IMR-90 (cell line): ENCODE results near the gene BLOC1S5. TPM values are rescaled to one million over a fixed set of nuclear protein-coding genes. Genes with fewer than 3 reads are reported as not detected.

ENCODE experiments used
- ATAC-seq: fragments of 200-7000 bp; cut with Tn5 transposase; 2 replicates; pipeline ENCODE4 v1.9.1; 2020; ENCODE audit warnings: low read depth, mild to moderate bottlenecking, moderate library complexity
- BruUV-seq: library from RNA; stranded (reverse); fragments of 400-500 nt; replicated peaks from 2 replicates; lab custom pipeline; 2021; lab: Mats Ljungman, UMichigan
- CTCF ChIA-PET: fragments of 300-600 bp; formaldehyde crosslinking; extraction: SDS; loops from one replicate; lab custom pipeline; 2021; ENCODE audit warnings: antibody characterized with exemption; lab: Yijun Ruan, JAX
- POLR2A ChIA-PET: fragments of 300-600 bp; sonication (Branson Sonifier 250); formaldehyde crosslinking; loops from one replicate; lab custom pipeline; 2022; ENCODE audit warnings: antibody characterized with exemption; ENCODE audit not compliant: unreplicated experiment; lab: Charles Lee
- DNase-seq: peaks from one replicate; pipeline ENCODE4 v3.0.0; 2013
- H2AFZ ChIP-seq: replicated peaks from 2 replicates; pipeline ENCODE3; 2013; ENCODE audit warnings: low read length, mild to moderate bottlenecking; ENCODE audit not compliant: poor library complexity
- H2AK5ac ChIP-seq: 2 replicates; pipeline ENCODE4 v1.6.1; 2013; ENCODE audit warnings: low read depth, low read length, inconsistent platforms
- H2AK9ac ChIP-seq: replicated peaks from 2 replicates; pipeline ENCODE3; 2013; ENCODE audit warnings: mild to moderate bottlenecking, low read depth, low read length, moderate library complexity; ENCODE audit not compliant: poor library complexity
- H2BK120ac ChIP-seq: 2 replicates; pipeline ENCODE4 v1.6.1; 2013; ENCODE audit warnings: low read depth, low read length, inconsistent platforms
- H2BK15ac ChIP-seq: 3 replicates; pipeline ENCODE4 v1.6.1; 2013; ENCODE audit warnings: low read depth, low read length, inconsistent platforms
- H2BK20ac ChIP-seq: 2 replicates; pipeline ENCODE4 v1.6.1; 2013; ENCODE audit warnings: low read depth, mild to moderate bottlenecking, inconsistent platforms, low read length, moderate library complexity
- H2BK5ac ChIP-seq: 2 replicates; pipeline ENCODE4 v1.6.1; 2013; ENCODE audit warnings: mild to moderate bottlenecking, low read depth, low read length, inconsistent platforms; ENCODE audit not compliant: poor library complexity, severe bottlenecking
- H3K14ac ChIP-seq: replicated peaks from 2 replicates; pipeline ENCODE4 v1.6.1; 2013; ENCODE audit warnings: low read depth, low read length, inconsistent platforms
- H3K18ac ChIP-seq: 2 replicates; pipeline ENCODE4 v1.6.1; 2013; ENCODE audit warnings: low read depth, low read length, control low read depth
- H3K23ac ChIP-seq: 2 replicates; pipeline ENCODE4 v1.6.1; 2013; ENCODE audit warnings: low read depth, low read length, inconsistent platforms
- H3K27ac ChIP-seq: 2 replicates; pipeline ENCODE4 v1.5.1; 2013; ENCODE audit warnings: mild to moderate bottlenecking, control low read depth, low read length; ENCODE audit not compliant: insufficient read depth
- H3K27me3 ChIP-seq: 2 replicates; pipeline ENCODE4 v1.6.1; 2013; ENCODE audit warnings: low read length; ENCODE audit not compliant: control insufficient read depth, insufficient read depth
- H3K36me3 ChIP-seq: 2 replicates; pipeline ENCODE4 v1.6.1; 2013; ENCODE audit warnings: low read length, mixed read lengths; ENCODE audit not compliant: control insufficient read depth, insufficient read depth
- H3K4ac ChIP-seq: 2 replicates; pipeline ENCODE4 v1.6.1; 2013; ENCODE audit warnings: low read depth, low read length, inconsistent platforms
- H3K4me1 ChIP-seq: 2 replicates; pipeline ENCODE4 v1.6.1; 2013; ENCODE audit warnings: low read length, mixed read lengths; ENCODE audit not compliant: control insufficient read depth, insufficient read depth
- H3K4me2 ChIP-seq: 2 replicates; pipeline ENCODE4 v1.6.1; 2013; ENCODE audit warnings: low read depth, mild to moderate bottlenecking, control low read depth, low read length, moderate library complexity
- H3K4me3 ChIP-seq: 2 replicates; pipeline ENCODE4 v1.5.1; 2013; ENCODE audit warnings: low read depth, mild to moderate bottlenecking, control low read depth, low read length, moderate library complexity; ENCODE audit not compliant: insufficient read depth
- H3K56ac ChIP-seq: 2 replicates; pipeline ENCODE4 v1.6.1; 2013; ENCODE audit warnings: low read length, inconsistent platforms; ENCODE audit not compliant: insufficient read depth; ENCODE audit errors: extremely low read depth
- H3K79me1 ChIP-seq, 2 experiments: 2 replicates each; pipeline ENCODE4 v1.6.1; 2013; ENCODE audit warnings: low read length in 2 of 2, inconsistent platforms in 1 of 2, low read depth in 1 of 2
- H3K9ac ChIP-seq: 2 replicates; pipeline ENCODE4 v1.6.1; 2013; ENCODE audit warnings: low read depth, low read length, control low read depth
- H3K9me1 ChIP-seq: 2 replicates; pipeline ENCODE4 v1.6.1; 2013; ENCODE audit warnings: low read length, inconsistent platforms; ENCODE audit not compliant: insufficient read depth
- H3K9me3 ChIP-seq: 2 replicates; pipeline ENCODE4 v1.6.1; 2013; ENCODE audit warnings: low read length; ENCODE audit not compliant: control insufficient read depth, insufficient read depth
- H4K20me1 ChIP-seq: 2 replicates; pipeline ENCODE4 v1.6.1; 2013; ENCODE audit warnings: low read length, inconsistent platforms; ENCODE audit not compliant: insufficient read depth
- H4K5ac ChIP-seq: 2 replicates; pipeline ENCODE4 v1.6.1; 2013; ENCODE audit warnings: mild to moderate bottlenecking, low read depth, low read length, control low read depth
- H4K8ac ChIP-seq, 2 experiments: 2 replicates each; pipeline ENCODE4 v1.6.1; 2013; ENCODE audit warnings: low read depth in 2 of 2, low read length in 2 of 2, control low read depth in 1 of 2, inconsistent platforms in 1 of 2
- H4K91ac ChIP-seq: 2 replicates; pipeline ENCODE4 v1.6.1; 2013; ENCODE audit warnings: low read depth, low read length, inconsistent platforms; ENCODE audit not compliant: insufficient read depth
- BHLHE40 ChIP-seq: fragments of 150-350 bp; IDR thresholded peaks from 2 replicates; pipeline ENCODE4 v1.6.1; 2016; ENCODE audit warnings: mild to moderate bottlenecking, low read depth, low read length
- MXI1 ChIP-seq: IDR thresholded peaks from 2 replicates; pipeline ENCODE4 v1.6.1; 2012; ENCODE audit warnings: low read depth, mild to moderate bottlenecking, low read length, moderate library complexity, borderline replicate concordance
- RAD21 ChIP-seq: IDR thresholded peaks from 2 replicates; pipeline ENCODE4 v1.6.1; 2012; ENCODE audit warnings: low read length, improper control_type of control experiment
- RCOR1 ChIP-seq: IDR thresholded peaks from 2 replicates; pipeline ENCODE4 v1.6.1; 2012; ENCODE audit warnings: mild to moderate bottlenecking, low read length, improper control_type of control experiment; ENCODE audit not compliant: insufficient replicate concordance
- SMC3 ChIP-seq: fragments of 150-350 bp; IDR thresholded peaks from 2 replicates; pipeline ENCODE4 v1.6.1; 2016; ENCODE audit warnings: low read depth, mild to moderate bottlenecking, antibody characterized with exemption, low read length, moderate library complexity
- USF2 ChIP-seq: fragments of 150-350 bp; IDR thresholded peaks from 2 replicates; pipeline ENCODE4 v1.6.1; 2017; ENCODE audit warnings: mild to moderate bottlenecking, antibody characterized with exemption, low read length, low read depth
- WGBS, 2 experiments: methylation state at CpG; one replicate each; pipeline versions ENCODE4 v1.1.5 to v1.1.7; 2013; ENCODE audit warnings: missing lambda C conversion rate in 2 of 2; ENCODE audit not compliant: insufficient read length in 1 of 2; ENCODE audit errors: extremely low coverage in 2 of 2; 5-methylcytosine and 5-hydroxymethylcytosine counted together
- dilution Hi-C: fragments of 300-500 bp; cut with HindIII; formaldehyde crosslinking; loops from one replicate; pipeline ENCODE4 v1.14.3; 2018; ENCODE audit warnings: low sequenced_read_pairs; ENCODE audit not compliant: unreplicated experiment
- in situ Hi-C: fragments of 300-500 bp; cut with MboI; formaldehyde crosslinking; loops from 3 replicates; pipeline ENCODE4 v1.14.3; 2019; ENCODE audit warnings: low sequenced_read_pairs, inconsistent platforms, mixed read lengths
- intact Hi-C: fragments of 100-400 bp; cut with micrococcal nuclease; formaldehyde crosslinking; loops from 2 replicates; pipeline ENCODE4 v1.10.0; 2022
- polyA plus RNA-seq, 3 experiments: library from polyadenylated mRNA; depleted of rRNA; stranded (reverse); fragments of >200 nt; gene quantifications; 2 replicates each; pipeline ENCODE4 v1.2.3, GENCODE V29; 2012; ENCODE audit warnings: low replicate concordance in 1 of 3
- total RNA-seq: library from RNA; depleted of rRNA; stranded (reverse); fragments of >200 nt; gene quantifications from 2 replicates; pipeline ENCODE4 v1.2.3, GENCODE V29; 2012

BLOC1S5 gene
- total and polyA plus RNA-seq, 2 of the 4 experiments (the other 2 are of a cell fraction) = 4.8 to 17.2 TPM

DNA sequence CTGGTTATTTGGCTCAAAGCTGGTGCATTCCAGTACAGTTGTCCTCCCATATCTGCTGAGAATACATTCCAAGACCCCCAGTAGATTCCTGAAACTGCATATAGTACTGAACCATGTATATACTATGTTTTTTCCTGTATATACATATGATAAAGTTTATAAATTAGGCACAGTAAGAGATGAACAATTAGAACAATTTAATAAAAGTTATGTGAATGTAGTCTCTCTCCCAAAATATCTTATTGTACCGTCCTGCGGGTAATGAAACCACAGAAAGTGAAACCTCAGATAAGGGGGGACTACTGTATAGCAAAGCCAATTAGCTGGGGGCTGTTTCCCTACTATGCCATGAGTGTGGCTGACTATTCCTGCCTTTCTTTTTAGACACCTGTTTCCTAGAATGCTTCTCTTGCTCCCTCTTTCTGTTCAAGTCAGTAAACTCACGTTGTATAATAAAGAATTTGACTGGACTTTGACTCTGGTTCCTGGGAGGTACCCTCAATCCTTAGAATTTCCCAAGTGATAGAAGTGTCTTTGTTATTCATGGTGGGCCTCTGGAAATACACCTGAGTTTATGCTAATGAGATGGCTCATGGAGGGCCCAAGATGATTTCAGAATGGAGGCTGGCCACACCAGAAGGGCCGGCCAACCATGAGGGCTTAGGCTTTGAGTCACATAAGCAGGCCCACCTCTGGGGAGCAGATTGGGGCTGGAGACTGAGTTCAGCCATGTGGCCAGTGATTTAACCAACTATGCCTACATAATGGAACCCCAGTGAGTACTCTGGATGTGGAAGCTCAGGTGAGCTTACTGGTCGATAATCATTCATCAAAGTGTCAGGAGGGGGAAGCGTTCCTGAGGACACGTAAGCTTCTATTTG, 689 bp upstream of the BLOC1S5 start:
- peak overlapping the region; percentile 38; the same call in 1 of the 2 replicates for H3K18ac ChIP-seq
- peak overlapping the region; percentile 85 to 98 for H4K8ac ChIP-seq
- H2BK5ac ChIP-seq = peak overlapping the region; percentile 62
- peak overlapping the region; percentile 62; the same call in 1 of the 2 replicates for H3K4ac ChIP-seq
- peak overlapping the region; percentile 22; the same call in 1 of the 2 replicates for H3K4me3 ChIP-seq
- WGBS, 2 experiments = no CpG with 5 or more reads among the region's 7 CpGs
- peak overlapping the region; percentile 25; the same call in 1 of the 2 replicates for H3K27ac ChIP-seq
- no peaks in the 10 kb centered on the region for H3K36me3 ChIP-seq
- peak overlapping the region; percentile 38 for H2AK9ac ChIP-seq
- TF ChIP-seq USF2 (no peak), MXI1 (no peak), RAD21 (no peak), RCOR1 (no peak), SMC3 (no peak), BHLHE40 (no peak)
- no peaks in the 10 kb centered on the region for H3K27me3 ChIP-seq
- H2AFZ ChIP-seq = peak overlapping the region; percentile 99
- BruUV-seq = no TSS peak
- no peak for ATAC-seq
- H3K23ac ChIP-seq = no peak overlapping the region
- dilution Hi-C loops (no loop called here), in situ Hi-C loops (loop anchor here (25.0 kb wide), 1 partner anchor 778 kb away; no protein-coding TSS in a partner anchor), intact Hi-C loops (loop anchor here (1.0 kb wide), 1 partner anchor 154 kb away; no protein-coding TSS in a partner anchor)
- H3K4me2 ChIP-seq = peak overlapping the region; percentile 57
- CTCF ChIA-PET = interaction anchor here (0.6 to 1.2 kb wide), 2 partner anchors 166 to 342 kb away, joined by 3 read pairs; no protein-coding TSS in a partner anchor
- no peak for DNase-seq
- H2BK120ac ChIP-seq = peak overlapping the region; percentile 84; the same call in 1 of the 2 replicates
- peaks cover 0 to 8% of the 10 kb centered on the region in 2 experiments; a peak in 1 of 4 replicates for H3K79me1 ChIP-seq
- H2BK15ac ChIP-seq = peak overlapping the region; percentile 73
- no peaks in the 10 kb centered on the region for H4K20me1 ChIP-seq
- no peaks in the 10 kb centered on the region for H3K4me1 ChIP-seq
- peak overlapping the region; percentile 69 for H2AK5ac ChIP-seq
- H3K9ac ChIP-seq = no peak overlapping the region
- H4K91ac ChIP-seq = peak overlapping the region; percentile 67
- H3K14ac ChIP-seq = peak overlapping the region; percentile 70
- peak overlapping the region; percentile 92 for H4K5ac ChIP-seq
- H3K9me1 ChIP-seq = no peaks in the 10 kb centered on the region; the same call in 1 of the 2 replicates
- peak overlapping the region; percentile 62 for H2BK20ac ChIP-seq
- no peaks in the 10 kb centered on the region for H3K9me3 ChIP-seq
- H3K56ac ChIP-seq = peak overlapping the region; percentile 56
- POLR2A ChIA-PET = no interaction called here
